Measurements from ENCODE around the gene KIF20B. TPM values are rescaled to one million over a fixed set of nuclear protein-coding genes. Genes with fewer than 3 reads are reported as not detected.

The KIF20B gene
- total RNA-seq, 1 experiment from 2014 or later: 33.7 TPM

DNA sequence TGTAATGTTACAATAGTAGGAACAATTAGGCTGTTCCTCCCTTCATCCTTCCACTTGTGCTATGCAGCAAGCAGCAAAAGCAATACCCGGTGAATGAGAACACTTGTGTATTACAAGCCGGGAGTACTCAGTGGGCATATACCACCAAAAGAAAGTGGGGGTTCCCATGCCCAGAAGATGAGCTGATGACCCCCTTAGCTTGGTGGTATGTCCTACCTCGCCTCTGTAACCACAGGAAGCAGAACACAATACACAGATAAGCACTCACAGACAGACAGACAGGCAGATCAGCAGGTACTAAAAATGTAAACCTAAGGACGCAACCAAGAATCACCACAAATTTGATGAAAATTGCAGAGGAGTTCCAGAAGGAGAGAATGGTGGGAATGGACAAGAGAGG lies 15.5 kb upstream of the KIF20B start:
- Mint-ChIP-seq H3K4me1 (ENCODE audit: insufficient read depth, unreplicated experiment) (peaks cover 5% of the 10 kb centered on the region), H3K9me3 (ENCODE audit: unreplicated experiment) (no peaks in the 10 kb centered on the region), H3K27ac (ENCODE audit: low read depth, unreplicated experiment) (no peak overlapping the region), H3K27me3 (ENCODE audit: insufficient read depth, unreplicated experiment) (no peaks in the 10 kb centered on the region), H3K4me3 (ENCODE audit: unreplicated experiment) (no peak overlapping the region), H3K36me3 (ENCODE audit: insufficient read depth, unreplicated experiment) (no peaks in the 10 kb centered on the region)
- no peak for DNase-seq (ENCODE audit: unreplicated experiment)
- BruUV-seq (replicated peaks): no TSS peak
- ChIA-PET POLR2A (interaction anchor here (1.0 to 1.7 kb wide), 2 partner anchors 15 to 21 kb away, joined by 3 to 7 read pairs; partner anchors contain the start of gene KIF20B), CTCF (interaction anchor here (0.5 kb wide), 1 partner anchor 157 kb away, joined by 4 read pairs; no protein-coding TSS in a partner anchor)
- TF ChIP-seq, protein P1, sequence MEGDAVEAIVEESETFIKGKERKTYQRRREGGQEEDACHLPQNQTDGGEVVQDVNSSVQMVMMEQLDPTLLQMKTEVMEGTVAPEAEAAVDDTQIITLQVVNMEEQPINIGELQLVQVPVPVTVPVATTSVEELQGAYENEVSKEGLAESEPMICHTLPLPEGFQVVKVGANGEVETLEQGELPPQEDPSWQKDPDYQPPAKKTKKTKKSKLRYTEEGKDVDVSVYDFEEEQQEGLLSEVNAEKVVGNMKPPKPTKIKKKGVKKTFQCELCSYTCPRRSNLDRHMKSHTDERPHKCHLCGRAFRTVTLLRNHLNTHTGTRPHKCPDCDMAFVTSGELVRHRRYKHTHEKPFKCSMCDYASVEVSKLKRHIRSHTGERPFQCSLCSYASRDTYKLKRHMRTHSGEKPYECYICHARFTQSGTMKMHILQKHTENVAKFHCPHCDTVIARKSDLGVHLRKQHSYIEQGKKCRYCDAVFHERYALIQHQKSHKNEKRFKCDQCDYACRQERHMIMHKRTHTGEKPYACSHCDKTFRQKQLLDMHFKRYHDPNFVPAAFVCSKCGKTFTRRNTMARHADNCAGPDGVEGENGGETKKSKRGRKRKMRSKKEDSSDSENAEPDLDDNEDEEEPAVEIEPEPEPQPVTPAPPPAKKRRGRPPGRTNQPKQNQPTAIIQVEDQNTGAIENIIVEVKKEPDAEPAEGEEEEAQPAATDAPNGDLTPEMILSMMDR (IDR thresholded peaks at IDR 0.05; ENCODE audit: unreplicated experiment): no peak
- intact Hi-C loops (cut with micrococcal nuclease): no loop called here

DNA sequence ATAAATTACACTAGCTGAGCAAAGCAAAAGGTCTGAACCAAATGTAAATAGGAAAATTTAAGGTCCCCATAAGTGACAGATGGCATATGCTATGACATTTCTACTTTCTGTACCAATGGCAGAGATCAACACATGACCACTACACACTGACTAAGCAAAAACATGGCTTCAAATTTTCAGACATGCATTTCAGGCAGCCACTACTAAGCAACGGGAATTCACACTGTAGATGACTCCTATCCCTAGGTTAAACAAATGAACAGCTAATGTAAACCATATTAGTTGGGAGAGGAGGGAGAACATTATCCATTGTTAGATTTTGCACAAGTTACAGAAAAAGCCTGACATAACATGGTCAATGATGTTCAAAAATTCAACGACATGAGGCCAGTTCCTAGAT lies 11.4 kb upstream of the KIF20B start:
- H3K4me3 Mint-ChIP-seq (ENCODE audit: unreplicated experiment): no peak overlapping the region
- no peak for DNase-seq (ENCODE audit: unreplicated experiment)
- H3K9me3 Mint-ChIP-seq (ENCODE audit: unreplicated experiment): no peaks in the 10 kb centered on the region
- POLR2A ChIA-PET: interaction anchor here (0.9 to 1.0 kb wide), 2 partner anchors 9 to 11 kb away, joined by 3 to 5 read pairs; partner anchors contain the start of gene KIF20B
- H3K4me1 Mint-ChIP-seq (ENCODE audit: insufficient read depth, unreplicated experiment): no peaks in the 10 kb centered on the region
- intact Hi-C loops (cut with micrococcal nuclease): no loop called here
- BruUV-seq (replicated peaks): no TSS peak
- CTCF ChIA-PET: interaction anchor here (0.7 kb wide), 1 partner anchor 14 kb away, joined by 3 read pairs; no protein-coding TSS in a partner anchor
- no peak overlapping the region for H3K27ac Mint-ChIP-seq (ENCODE audit: low read depth, unreplicated experiment)
- no peaks in the 10 kb centered on the region for H3K36me3 Mint-ChIP-seq (ENCODE audit: insufficient read depth, unreplicated experiment)
- no peaks in the 10 kb centered on the region for H3K27me3 Mint-ChIP-seq (ENCODE audit: insufficient read depth, unreplicated experiment)
- TF ChIP-seq, protein P1 (IDR thresholded peaks at IDR 0.05; ENCODE audit: unreplicated experiment): no peak

DNA sequence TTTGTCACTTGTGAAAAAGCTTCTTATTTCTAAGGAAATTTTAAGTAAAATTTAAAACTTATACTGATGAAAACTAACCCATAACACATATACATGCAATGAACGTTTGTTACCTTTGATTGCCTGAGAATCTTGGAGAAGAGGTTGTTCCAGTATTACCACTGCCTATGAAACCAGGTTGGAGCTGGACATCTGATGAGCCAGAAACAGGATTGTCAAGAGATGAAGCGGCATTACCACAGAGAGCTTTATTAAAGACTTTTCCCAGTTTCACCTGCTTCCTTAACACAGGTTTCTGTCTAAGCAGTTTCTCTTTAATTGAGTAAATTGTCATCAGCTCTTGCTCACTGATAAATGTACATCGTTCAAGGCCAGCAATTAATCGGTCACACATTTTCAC lies 9.0 kb upstream of the KIF20B start:
- Mint-ChIP-seq H3K36me3 (ENCODE audit: insufficient read depth, unreplicated experiment) (no peaks in the 10 kb centered on the region), H3K4me1 (ENCODE audit: insufficient read depth, unreplicated experiment) (no peaks in the 10 kb centered on the region), H3K27ac (ENCODE audit: low read depth, unreplicated experiment) (no peak overlapping the region), H3K27me3 (ENCODE audit: insufficient read depth, unreplicated experiment) (no peaks in the 10 kb centered on the region), H3K9me3 (ENCODE audit: unreplicated experiment) (no peaks in the 10 kb centered on the region), H3K4me3 (ENCODE audit: unreplicated experiment) (no peak overlapping the region)
- intact Hi-C loops (cut with micrococcal nuclease): no loop called here
- CTCF ChIA-PET: no interaction called here
- no TSS peak for BruUV-seq (replicated peaks)
- no peak for DNase-seq (ENCODE audit: unreplicated experiment)
- TF ChIP-seq, protein P1 (IDR thresholded peaks at IDR 0.05; ENCODE audit: unreplicated experiment): no peak
- POLR2A ChIA-PET: interaction anchor here (2.3 kb wide), 1 partner anchor 9 kb away, joined by 12 read pairs; the partner anchor contains the start of gene KIF20B

DNA sequence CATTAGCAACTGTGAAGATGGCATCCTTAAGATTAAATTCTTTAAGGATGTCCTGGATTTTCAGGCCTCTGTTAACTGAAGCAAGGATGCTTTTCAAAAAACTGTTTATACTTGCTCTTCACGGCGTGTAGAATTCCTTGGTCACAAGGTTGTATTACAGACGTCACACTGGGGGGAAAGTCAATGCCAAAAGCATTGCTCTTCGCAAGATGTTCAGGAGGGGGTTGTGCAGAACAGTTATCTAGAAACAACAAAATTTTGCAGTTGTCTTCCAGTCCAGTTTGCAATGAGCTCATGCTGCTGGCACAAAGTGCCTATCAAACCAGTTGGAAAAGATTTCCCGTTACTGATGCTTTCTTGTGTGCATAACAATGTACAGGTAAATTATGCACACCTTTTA lies 8.2 kb upstream of the KIF20B start:
- no TSS peak for BruUV-seq (replicated peaks)
- POLR2A ChIA-PET: interaction anchor here (2.3 kb wide), 1 partner anchor 8 kb away, joined by 12 read pairs; the partner anchor contains the start of gene KIF20B
- no peaks in the 10 kb centered on the region for H3K27me3 Mint-ChIP-seq (ENCODE audit: insufficient read depth, unreplicated experiment)

More for the DNA sequence above, 8.2 kb upstream of the KIF20B start:
- no peak for DNase-seq (ENCODE audit: unreplicated experiment)
- TF ChIP-seq, protein P1 (IDR thresholded peaks at IDR 0.05; ENCODE audit: unreplicated experiment): no peak
- H3K4me1 Mint-ChIP-seq (ENCODE audit: insufficient read depth, unreplicated experiment): no peaks in the 10 kb centered on the region
- no peak overlapping the region for H3K4me3 Mint-ChIP-seq (ENCODE audit: unreplicated experiment)
- H3K27ac Mint-ChIP-seq (ENCODE audit: low read depth, unreplicated experiment): no peak overlapping the region
- CTCF ChIA-PET: no interaction called here
- intact Hi-C loops (cut with micrococcal nuclease): no loop called here
- H3K9me3 Mint-ChIP-seq (ENCODE audit: unreplicated experiment): no peaks in the 10 kb centered on the region
- H3K36me3 Mint-ChIP-seq (ENCODE audit: insufficient read depth, unreplicated experiment): no peaks in the 10 kb centered on the region
